SK-N-SH treated with all-trans-retinoic acid at 6 μM for 48 hours (cell line): ENCODE results near the gene INHBB.

Experiments used
- CREB5 ChIP-seq: fragments of 250-450 bp; sonication (Bioruptor Pico); IDR thresholded peaks from 2 replicates; pipeline ENCODE4 v1.5.1; 2020; ENCODE audit warnings: low read depth, mild to moderate bottlenecking, moderate library complexity
- CSDC2 ChIP-seq: fragments of 250-450 bp; sonication (Bioruptor Pico); IDR thresholded peaks from 2 replicates; pipeline ENCODE4 v1.5.0; 2020; ENCODE audit warnings: mild to moderate bottlenecking, moderate library complexity
- CSRNP3 ChIP-seq: fragments of 250-450 bp; sonication (Bioruptor Pico); IDR thresholded peaks from 2 replicates; pipeline ENCODE4 v1.5.1; 2021; ENCODE audit warnings: mild to moderate bottlenecking, moderate library complexity
- ISL1 ChIP-seq: fragments of 250-450 bp; sonication (Bioruptor Pico); IDR thresholded peaks from 2 replicates; pipeline ENCODE4 v2.1.2; 2022; ENCODE audit warnings: mild to moderate bottlenecking, moderate library complexity
- OSR1 ChIP-seq: fragments of 250-450 bp; sonication (Bioruptor Pico); IDR thresholded peaks from 2 replicates; pipeline ENCODE4 v1.8.0; 2022; ENCODE audit warnings: moderate library complexity, mild to moderate bottlenecking, inconsistent platforms
- PATZ1 ChIP-seq: fragments of 250-450 bp; sonication (Bioruptor Pico); IDR thresholded peaks from 2 replicates; pipeline ENCODE4 v1.8.0; 2020; ENCODE audit warnings: mild to moderate bottlenecking, moderate library complexity, borderline replicate concordance
- POU6F1 ChIP-seq: fragments of 250-450 bp; sonication (Bioruptor Pico); IDR thresholded peaks from 2 replicates; pipeline ENCODE4 v1.8.0; 2021; ENCODE audit warnings: low read depth, mild to moderate bottlenecking, moderate library complexity, borderline replicate concordance
- RARB ChIP-seq: fragments of 250-450 bp; sonication (Bioruptor Pico); IDR thresholded peaks from 2 replicates; pipeline ENCODE4 v1.8.0; 2021; ENCODE audit warnings: mild to moderate bottlenecking, moderate library complexity
- SNAI2 ChIP-seq: fragments of 250-450 bp; sonication (Bioruptor Pico); IDR thresholded peaks from 2 replicates; pipeline ENCODE4 v1.5.0; 2020; ENCODE audit warnings: mild to moderate bottlenecking, moderate library complexity
- TOX ChIP-seq: fragments of 250-450 bp; sonication (Bioruptor Pico); IDR thresholded peaks from 2 replicates; pipeline ENCODE4 v1.8.0; 2021; ENCODE audit warnings: mild to moderate bottlenecking, moderate library complexity, borderline replicate concordance
- ZFP30 ChIP-seq: fragments of 450-650 bp; formaldehyde crosslinking; IDR thresholded peaks from 2 replicates; pipeline ENCODE4 v1.5.0; 2022; ENCODE audit warnings: mild to moderate bottlenecking, moderate library complexity

GRCh38 chr2:120347396-120348060 lies 1.6 kb downstream of the INHBB start:
- TF ChIP-seq CREB5 (CRISPR knock-in tag) = no peak
- no peak for TF ChIP-seq SNAI2
- TF ChIP-seq OSR1 (CRISPR knock-in tag) = no peak
- no peak for TF ChIP-seq POU6F1 (CRISPR knock-in tag)
- no peak for TF ChIP-seq ISL1 (CRISPR knock-in tag)
- no peak for TF ChIP-seq TOX (CRISPR knock-in tag)
- no peak for TF ChIP-seq RARB (CRISPR knock-in tag)
- TF ChIP-seq CSDC2 (CRISPR knock-in tag) = no peak
- no peak for TF ChIP-seq ZFP30 (CRISPR knock-in tag)
- no peak for TF ChIP-seq CSRNP3
- TF ChIP-seq PATZ1 = no peak
